HCT116 (cell line): ENCODE measurements around the gene SLC27A5. TPM values are rescaled to one million over a fixed set of nuclear protein-coding genes. Genes with fewer than 3 reads are reported as not detected.

ENCODE experiments used
- ATAC-seq: fragments of 200-7000 bp; cut with Tn5 transposase; 2 replicates; pipeline ENCODE4 v1.9.1; 2020; ENCODE audit warnings: mild to moderate bottlenecking, moderate library complexity
- BruUV-seq: library from RNA; stranded (reverse); fragments of 400-500 nt; replicated peaks from 2 replicates; lab custom pipeline; 2021; lab: Mats Ljungman, UMichigan
- CTCF ChIA-PET: fragments of 300-600 bp; sonication (Branson Sonifier 250); formaldehyde crosslinking; loops from one replicate; lab custom pipeline; 2021; ENCODE audit warnings: antibody characterized with exemption; lab: Charles Lee
- POLR2A ChIA-PET: fragments of 300-600, 350-600 bp; sonication (Branson Sonifier 250); formaldehyde crosslinking; loops from one replicate; lab custom pipeline; 2021; ENCODE audit warnings: antibody characterized with exemption; lab: Charles Lee
- RAD21 ChIA-PET, 2 experiments: fragments of 300-600 bp; sonication (Branson Sonifier 250); formaldehyde crosslinking; loops; one replicate each; lab custom pipeline; 2023; ENCODE audit warnings: low total read pairs in 2 of 2; ENCODE audit not compliant: uncharacterized antibody in 2 of 2, unreplicated experiment in 2 of 2, low non-redundant PET in 1 of 2; lab: Charles Lee
- DNase-seq: peaks from one replicate; pipeline ENCODE4 v3.0.0-alpha.2; 2010; ENCODE audit warnings: low read depth, low spot score
- H2AFZ ChIP-seq: fragments of 200-600 bp; shearing (Covaris generic), sonication (generic); 2 replicates; pipeline ENCODE4 v1.6.1; 2017; ENCODE audit warnings: low read depth, mixed run types, mixed read lengths, antibody characterized with exemption, low read length; ENCODE audit not compliant: poor library complexity, severe bottlenecking
- H3K27ac ChIP-seq: 2 replicates; pipeline ENCODE4 v1.5.1; 2012; ENCODE audit warnings: low read depth, low read length
- H3K27me3 ChIP-seq: fragments of 200-600 bp; sonication (generic); 2 replicates; pipeline ENCODE4 v1.6.1; 2016; ENCODE audit warnings: mixed run types, low read length, mixed read lengths; ENCODE audit not compliant: insufficient read depth
- H3K36me3 ChIP-seq, 2 experiments: fragments of 200-500 bp in 1 of 2; fragments of 200-600 bp in 1 of 2; sonication (Bioruptor generic) in 1 of 2; sonication (generic) in 1 of 2; 2 replicates each; pipeline versions ENCODE4 v1.5.1 to v1.6.1; 2014 to 2016; ENCODE audit warnings: low read length in 2 of 2, inconsistent platforms in 1 of 2, mixed read lengths in 1 of 2, mixed run types in 1 of 2; ENCODE audit not compliant: insufficient read depth in 2 of 2, control insufficient read depth in 1 of 2
- H3K4me1 ChIP-seq, 2 experiments: fragments of 200-600 bp in 1 of 2; sonication (generic) in 1 of 2; 2 replicates each; pipeline versions ENCODE4 v1.5.1 to v1.6.1; 2012 to 2017; ENCODE audit warnings: low read length in 2 of 2, inconsistent platforms in 1 of 2, mild to moderate bottlenecking in 1 of 2, mixed read lengths in 1 of 2, mixed run types in 1 of 2, moderate library complexity in 1 of 2; ENCODE audit not compliant: insufficient read depth in 2 of 2, control insufficient read depth in 1 of 2
- H3K4me2 ChIP-seq: fragments of 200-600 bp; sonication (generic); 2 replicates; pipeline ENCODE4 v1.6.1; 2017; ENCODE audit warnings: mixed run types, low read length, mixed read lengths
- H3K4me3 ChIP-seq, 2 experiments: fragments of 200-600 bp in 1 of 2; sonication (generic) in 1 of 2; replicated peaks in 1 of 2; 2 replicates each; pipeline ENCODE4 v1.5.1; 2011 to 2016; ENCODE audit warnings: low read length in 2 of 2, control low read depth in 1 of 2, low read depth in 1 of 2, mild to moderate bottlenecking in 1 of 2, mixed read lengths in 1 of 2, mixed run types in 1 of 2
- H3K79me2 ChIP-seq: fragments of 200-600 bp; sonication (generic); 2 replicates; pipeline ENCODE4 v1.6.1; 2017; ENCODE audit warnings: mild to moderate bottlenecking, mixed run types, low read length, moderate library complexity, mixed read lengths; ENCODE audit not compliant: insufficient read depth
- H3K9ac ChIP-seq: fragments of 200-600 bp; sonication (generic); 2 replicates; pipeline ENCODE4 v1.6.1; 2016; ENCODE audit warnings: low read length, mixed read lengths
- H3K9me2 ChIP-seq: fragments of 200-600 bp; sonication (generic), shearing (Covaris generic); 2 replicates; pipeline ENCODE4 v1.6.1; 2017; ENCODE audit warnings: mixed run types, mild to moderate bottlenecking, moderate library complexity; ENCODE audit not compliant: insufficient read depth
- H3K9me3 ChIP-seq, 2 experiments: fragments of 200-500 bp in 1 of 2; fragments of 200-600 bp in 1 of 2; sonication (Bioruptor generic) in 1 of 2; sonication (generic) in 1 of 2; 2 replicates each; pipeline ENCODE4 v1.6.1; 2014 to 2017; ENCODE audit warnings: low read length in 2 of 2, mixed read lengths in 2 of 2, inconsistent platforms in 1 of 2, low read depth in 1 of 2, mild to moderate bottlenecking in 1 of 2, mixed run types in 1 of 2, moderate library complexity in 1 of 2; ENCODE audit not compliant: control insufficient read depth in 1 of 2, insufficient read depth in 1 of 2
- H4K20me1 ChIP-seq: fragments of 200-600 bp; sonication (generic), shearing (Covaris generic); 2 replicates; pipeline ENCODE4 v1.6.1; 2017; ENCODE audit warnings: mixed run types, mild to moderate bottlenecking, moderate library complexity; ENCODE audit not compliant: insufficient read depth
- ATF3 ChIP-seq: IDR thresholded peaks from 2 replicates; pipeline ENCODE4 v1.6.1; 2012
- CTCF ChIP-seq, 3 experiments: fragments of 200-600 bp in 1 of 3; sonication (generic) in 1 of 3; IDR thresholded peaks in 2 of 3; conservative IDR thresholded peaks in 1 of 3; 2 replicates each; pipeline ENCODE4 v1.5.1; 2012 to 2017; ENCODE audit warnings: low read depth in 2 of 3, low read length in 2 of 3, antibody characterized with exemption in 1 of 3, borderline replicate concordance in 1 of 3, control low read depth in 1 of 3, mild to moderate bottlenecking in 1 of 3, mixed read lengths in 1 of 3, mixed run types in 1 of 3, moderate library complexity in 1 of 3; ENCODE audit not compliant: insufficient read depth in 1 of 3
- POLR2AphosphoS5 ChIP-seq: IDR thresholded peaks from 2 replicates; pipeline ENCODE4 v1.6.1; 2011; ENCODE audit warnings: mild to moderate bottlenecking, low read depth, low read length, moderate library complexity
- SRF ChIP-seq: IDR thresholded peaks from 2 replicates; pipeline ENCODE4 v1.6.1; 2012; ENCODE audit warnings: low read depth
- intact Hi-C: fragments of 100-400 bp; cut with micrococcal nuclease; formaldehyde crosslinking; loops from 2 replicates; pipeline ENCODE4 v1.10.0; 2022
- total RNA-seq: library from RNA; stranded (reverse); gene quantifications from one replicate; pipeline ENCODE4 v1.2.1, GENCODE V29; 2021; ENCODE audit not compliant: unreplicated experiment

SLC27A5 gene
- total RNA-seq, 1 experiment from 2014 or later: 27.1 TPM

DNA sequence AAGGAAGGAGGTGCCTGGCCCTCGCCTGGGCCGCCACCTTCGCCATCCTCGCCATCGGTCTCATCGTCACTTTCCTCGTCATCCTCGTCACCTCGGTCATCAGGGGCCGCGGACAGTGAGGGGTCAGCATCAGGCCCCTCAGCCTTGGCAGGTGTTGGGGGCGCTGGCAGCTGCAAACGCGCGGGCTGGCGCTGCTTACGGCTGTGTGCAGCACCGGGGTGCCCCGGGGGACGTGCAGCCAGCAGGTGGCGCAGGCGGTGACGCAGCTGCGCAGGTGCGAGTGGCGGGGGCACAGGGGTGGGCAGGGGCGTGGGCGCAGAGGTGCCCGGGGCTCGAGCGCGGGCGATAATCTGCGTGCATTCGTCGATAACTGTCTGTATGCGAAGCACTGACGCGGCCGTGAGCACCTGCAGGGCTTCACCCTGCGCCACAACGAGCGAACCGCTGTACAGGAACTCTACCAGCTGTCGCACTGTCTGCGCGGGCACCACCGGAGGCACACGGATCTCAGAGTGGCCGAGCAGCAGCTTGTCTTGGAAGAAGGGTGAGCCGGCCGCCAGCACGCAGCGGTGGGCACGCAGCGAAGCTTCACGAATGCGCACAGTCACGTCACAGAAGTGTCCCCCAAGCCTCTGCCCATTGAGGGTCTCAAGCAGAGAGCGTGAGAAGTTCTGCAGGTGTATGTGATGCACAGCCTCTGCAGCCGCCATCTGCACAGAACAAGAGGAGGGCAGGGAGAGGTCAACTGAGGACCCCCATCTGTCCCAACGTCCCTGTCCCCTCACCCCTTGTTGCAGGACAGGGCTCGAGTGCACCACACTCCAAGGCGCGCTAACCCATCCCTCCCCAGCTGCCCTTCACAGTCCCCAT is 5.4 kb upstream of the SLC27A5 start:
- CTCF ChIA-PET: interaction anchor here (1.1 kb wide), 1 partner anchor 31 kb away, joined by 3 read pairs; no protein-coding TSS in a partner anchor
- POLR2A ChIA-PET: no interaction called here
- Histone ChIP-seq H3K4me2 (0 out of 2 replicates have a peak overlapping the region, but pooled peaks have one; percentile 9), H3K27ac (peak overlapping the region; percentile 20; the same call in 1 of the 2 replicates), H3K79me2 (peaks cover 51% of the 10 kb centered on the region), H3K4me1 (peaks cover 18 to 47% of the 10 kb centered on the region in 2 experiments), H2AFZ (no peak overlapping the region), H3K4me3 (no peak overlapping the region), H3K9ac (no peak overlapping the region), H3K36me3 (peaks cover 2 to 17% of the 10 kb centered on the region in 2 experiments; a peak in 2 of 4 replicates), H3K27me3 (no peaks in the 10 kb centered on the region), H3K9me3 (no peaks in the 10 kb centered on the region), H3K9me2 (no peaks in the 10 kb centered on the region), H4K20me1 (no peaks in the 10 kb centered on the region)
- RAD21 ChIA-PET: no interaction called here
- intact Hi-C loops: loop anchor here (5.0 kb wide), 2 partner anchors 190 to 300 kb away; partner anchors contain the start of gene ZSCAN22
- DNase-seq (no peak), ATAC-seq (no peak)
- TF ChIP-seq SRF (no peak), POLR2AphosphoS5 (peak; percentile 18; the same call in 1 of the 2 replicates), ATF3 (no peak), CTCF (IDR thresholded peaks at IDR 0.05 in 2 of 3, conservative IDR thresholded peaks at IDR 0.05 in 1 of 3; ENCODE audit: borderline replicate concordance in 1 of 3, insufficient read depth in 1 of 3, low read depth in 2 of 3, low read length in 2 of 3) (peak in 2 of 3 experiments; percentile 29 to 41; a peak in 3 of 6 replicates)
- BruUV-seq: no TSS peak
